ENCODE data around the gene SIGLEC11.
"Not testable (repeated sequence)": the region's sequence is repeated elsewhere in the genome, so short reads cannot be mapped to it uniquely, and the experiment has no call there.

Gene SIGLEC11

GRCh38 chr19:49925486-49925885 lies 35.5 kb downstream of the SIGLEC11 start:
- no peak for DNase-seq (ENCODE audit: low spot score)

- DNase-seq (ENCODE audit: low spot score): not testable (repeated sequence)
These were observed 36.1 kb downstream of the SIGLEC11 start for GRCh38 chr19:49924881-49925210.

DNA sequence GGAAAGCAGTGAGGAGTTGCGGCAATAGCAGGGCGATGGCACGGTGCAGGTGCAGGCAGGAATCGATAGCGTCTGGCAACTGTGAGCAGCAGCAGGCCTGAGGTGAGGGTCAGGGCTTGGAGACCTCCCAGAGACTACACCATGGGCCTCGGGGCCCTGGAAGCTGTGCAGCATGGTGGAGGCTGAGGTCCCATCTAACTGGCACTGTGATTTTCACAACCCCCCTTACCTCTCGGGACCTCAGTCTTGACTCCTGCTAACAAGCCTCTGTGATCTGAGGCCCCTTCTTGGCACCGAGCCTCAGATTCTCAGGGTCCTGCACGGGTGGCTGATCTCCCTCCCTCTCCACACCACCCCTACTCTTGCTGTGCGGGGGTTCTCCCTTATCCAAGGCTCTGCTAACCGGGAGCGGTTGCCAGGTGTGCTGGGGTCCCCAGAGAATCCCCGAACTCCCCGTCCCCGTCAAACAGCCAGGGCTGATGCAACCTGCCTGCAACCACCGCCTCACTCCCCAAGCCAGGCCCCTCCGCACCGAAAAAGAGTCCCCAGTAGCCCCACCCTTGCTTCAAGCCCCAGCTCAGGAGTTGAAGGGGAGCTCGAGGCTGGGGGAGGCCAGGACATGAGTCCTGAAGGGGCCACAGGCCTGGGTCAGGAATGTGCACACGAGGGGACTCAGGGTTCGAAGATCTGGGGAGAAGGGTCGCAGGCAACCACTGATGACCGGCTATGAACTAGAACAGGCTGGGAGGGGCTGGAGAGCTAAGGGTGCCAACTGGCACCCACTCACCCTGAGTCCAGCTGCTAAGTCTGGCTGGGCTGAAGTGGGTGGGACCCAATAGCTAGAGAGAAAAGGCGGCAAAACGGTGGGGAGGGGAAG lies 36.7 kb downstream of the SIGLEC11 start:
- DNase-seq (ENCODE audit: low spot score): no peak

DNA sequence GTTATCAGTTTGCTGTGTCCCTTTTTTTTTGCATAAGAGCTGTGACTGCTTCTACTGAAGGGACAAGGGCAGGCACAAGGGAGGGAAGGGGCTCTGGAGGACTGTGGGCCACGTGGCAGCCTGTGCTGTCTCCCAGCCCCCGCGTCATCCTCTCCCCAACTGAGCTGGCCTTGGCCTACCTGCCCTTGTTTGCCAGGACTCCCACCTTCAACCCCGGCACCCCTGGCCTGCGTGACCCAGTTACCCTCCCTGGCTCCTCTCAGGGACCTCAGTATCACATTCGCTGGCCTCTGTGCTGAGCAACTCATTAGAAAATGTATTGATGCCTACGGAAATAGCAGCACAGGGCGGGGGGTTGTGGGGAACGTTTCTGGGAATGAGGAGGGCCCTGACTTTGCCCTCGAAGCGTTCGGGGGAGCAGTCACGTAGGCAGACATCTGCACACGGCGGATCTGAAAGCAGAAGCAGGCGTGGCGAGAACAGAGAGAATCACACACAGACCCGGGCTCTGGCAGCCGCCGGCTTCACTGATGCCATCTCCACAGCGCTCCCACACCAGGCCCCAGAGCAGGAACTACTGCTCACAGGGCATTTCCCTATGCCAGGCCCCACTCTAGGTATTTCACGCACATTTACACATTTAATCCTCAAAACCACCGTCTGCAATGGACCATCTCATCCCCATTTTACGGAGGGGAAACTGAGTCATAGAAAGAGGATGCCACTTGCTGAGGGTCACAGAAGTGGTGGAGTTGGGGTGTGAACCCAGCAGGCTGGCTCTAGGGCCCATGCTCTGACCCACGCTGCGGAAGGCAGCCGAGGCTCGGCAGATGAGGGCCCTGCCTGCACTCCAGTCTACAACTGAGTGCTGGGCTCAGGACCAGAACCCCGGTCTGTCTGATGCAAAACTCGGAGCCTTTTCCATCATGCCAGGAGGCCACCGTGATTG lies 37.6 kb downstream of the SIGLEC11 start:
- DNase-seq (ENCODE audit: low spot score): peak; percentile 57

DNA sequence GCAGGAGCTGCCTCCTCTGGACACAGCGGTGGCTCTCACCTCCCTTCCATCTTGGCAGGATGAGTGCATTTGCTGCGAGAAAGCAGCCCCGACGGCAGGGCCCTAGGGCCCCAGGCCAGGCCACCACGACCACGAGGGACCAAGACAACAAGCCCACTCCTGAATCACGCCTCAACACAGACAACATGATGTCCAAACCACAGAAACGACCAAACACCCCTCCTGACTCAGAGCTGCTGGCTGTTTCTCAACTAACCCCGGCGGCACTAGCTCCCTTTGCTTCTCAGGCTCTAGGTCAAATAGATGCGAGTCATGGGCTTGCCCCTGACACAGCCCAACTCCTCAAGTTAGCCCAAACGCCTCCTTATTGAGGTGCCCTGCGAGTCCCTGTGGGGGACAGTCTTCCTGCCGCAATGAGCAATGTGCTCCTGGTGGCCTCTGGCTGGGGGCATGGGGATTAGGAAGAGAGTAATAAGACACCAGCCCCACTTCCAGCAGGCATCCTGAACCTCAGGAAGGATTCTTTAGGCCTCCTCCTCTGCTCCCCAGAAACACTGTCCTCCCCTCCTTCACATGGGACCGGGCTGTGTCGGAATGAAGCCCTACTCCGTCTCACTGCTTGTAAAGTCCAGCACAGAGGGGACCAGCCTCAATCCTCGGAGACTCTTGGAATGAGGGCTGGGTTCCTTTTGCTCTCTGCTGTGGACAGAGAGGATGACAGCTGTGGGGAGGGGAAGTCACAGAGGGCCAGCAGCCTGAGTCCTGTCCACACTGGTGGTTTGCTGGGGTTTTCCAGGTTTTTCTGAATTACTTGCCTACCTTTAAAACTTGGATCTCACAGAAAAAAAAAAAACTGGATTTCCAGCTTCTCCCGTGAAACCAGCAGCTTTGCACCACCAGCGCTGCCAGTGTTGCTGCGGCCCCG lies 38.8 kb downstream of the SIGLEC11 start:
- no peak for DNase-seq (ENCODE audit: low spot score)

DNA sequence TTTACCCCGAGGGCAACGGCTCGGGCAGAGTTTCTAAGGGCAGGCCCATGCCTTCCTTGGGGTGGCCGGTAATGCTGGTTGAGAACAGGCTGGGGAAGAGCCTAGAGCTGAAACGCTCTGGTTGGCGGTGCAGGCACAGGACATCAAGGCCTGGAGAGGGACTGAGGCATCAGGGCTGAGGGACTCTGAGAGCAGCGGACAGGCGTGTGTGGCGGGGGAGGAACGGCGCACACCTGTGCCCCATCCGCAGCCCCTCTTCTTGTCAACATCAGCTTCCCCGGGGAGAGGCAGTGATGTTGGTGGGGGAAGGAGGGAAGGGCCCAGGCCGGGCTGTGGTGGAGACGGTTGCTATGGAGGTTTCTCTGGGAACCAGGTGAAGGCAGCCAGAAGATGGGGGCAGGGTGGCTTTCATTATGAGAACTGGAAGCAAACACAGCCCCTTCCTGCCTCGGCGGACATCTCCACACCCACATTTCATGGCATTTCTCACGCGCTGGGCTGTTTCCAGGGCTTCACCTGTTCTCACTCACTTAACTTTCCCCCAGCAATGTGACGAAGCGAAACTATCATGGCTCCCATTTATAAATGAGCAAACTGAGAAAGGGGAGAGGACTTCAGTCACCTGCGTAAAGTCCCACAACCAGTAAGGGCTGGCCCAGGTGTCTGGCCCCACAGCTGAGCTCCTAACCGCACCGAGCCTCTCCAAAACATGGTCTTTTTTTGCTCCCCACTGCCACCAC lies 40.2 kb downstream of the SIGLEC11 start:
- no peak for DNase-seq (ENCODE audit: low spot score)

GRCh38 chr19:49918089-49918488 lies 42.9 kb downstream of the SIGLEC11 start:
- no peak for DNase-seq (ENCODE audit: low spot score)

- DNase-seq (ENCODE audit: low spot score): peak; percentile 52
These were observed 43.9 kb downstream of the SIGLEC11 start for GRCh38 chr19:49916839-49917733.

- DNase-seq (ENCODE audit: low spot score): no peak
These were observed 45.7 kb downstream of the SIGLEC11 start for GRCh38 chr19:49915271-49915670.

- no peak for DNase-seq (ENCODE audit: low spot score)
These were observed 47.3 kb downstream of the SIGLEC11 start for GRCh38 chr19:49913720-49914119.

- no peak for DNase-seq (ENCODE audit: low spot score)
These were observed 47.8 kb downstream of the SIGLEC11 start for GRCh38 chr19:49912965-49913685.

GRCh38 chr19:49911381-49912145 lies 49.4 kb downstream of the SIGLEC11 start:
- DNase-seq (ENCODE audit: low spot score): peak; percentile 64

DNA sequence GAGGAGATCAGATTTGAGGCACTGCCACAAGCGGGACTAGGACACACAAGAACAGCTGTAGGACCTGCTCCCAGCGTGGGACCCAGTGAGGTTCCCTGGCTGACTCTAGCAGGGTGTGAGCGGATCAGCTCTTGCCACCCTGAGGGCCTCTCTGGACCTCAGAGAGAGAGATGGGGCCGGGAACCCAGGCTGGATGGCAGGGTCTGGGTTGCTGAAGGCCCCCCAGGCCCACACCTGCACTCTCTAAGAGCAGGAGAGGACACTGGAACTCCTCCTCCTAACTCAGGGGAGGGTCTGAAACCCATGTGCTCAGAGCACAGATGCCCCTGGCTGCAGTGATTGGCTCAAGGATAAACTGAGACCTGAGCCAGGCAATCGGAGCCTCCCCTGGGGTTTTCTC lies 50.8 kb downstream of the SIGLEC11 start:
- DNase-seq (ENCODE audit: low spot score): no peak

DNA sequence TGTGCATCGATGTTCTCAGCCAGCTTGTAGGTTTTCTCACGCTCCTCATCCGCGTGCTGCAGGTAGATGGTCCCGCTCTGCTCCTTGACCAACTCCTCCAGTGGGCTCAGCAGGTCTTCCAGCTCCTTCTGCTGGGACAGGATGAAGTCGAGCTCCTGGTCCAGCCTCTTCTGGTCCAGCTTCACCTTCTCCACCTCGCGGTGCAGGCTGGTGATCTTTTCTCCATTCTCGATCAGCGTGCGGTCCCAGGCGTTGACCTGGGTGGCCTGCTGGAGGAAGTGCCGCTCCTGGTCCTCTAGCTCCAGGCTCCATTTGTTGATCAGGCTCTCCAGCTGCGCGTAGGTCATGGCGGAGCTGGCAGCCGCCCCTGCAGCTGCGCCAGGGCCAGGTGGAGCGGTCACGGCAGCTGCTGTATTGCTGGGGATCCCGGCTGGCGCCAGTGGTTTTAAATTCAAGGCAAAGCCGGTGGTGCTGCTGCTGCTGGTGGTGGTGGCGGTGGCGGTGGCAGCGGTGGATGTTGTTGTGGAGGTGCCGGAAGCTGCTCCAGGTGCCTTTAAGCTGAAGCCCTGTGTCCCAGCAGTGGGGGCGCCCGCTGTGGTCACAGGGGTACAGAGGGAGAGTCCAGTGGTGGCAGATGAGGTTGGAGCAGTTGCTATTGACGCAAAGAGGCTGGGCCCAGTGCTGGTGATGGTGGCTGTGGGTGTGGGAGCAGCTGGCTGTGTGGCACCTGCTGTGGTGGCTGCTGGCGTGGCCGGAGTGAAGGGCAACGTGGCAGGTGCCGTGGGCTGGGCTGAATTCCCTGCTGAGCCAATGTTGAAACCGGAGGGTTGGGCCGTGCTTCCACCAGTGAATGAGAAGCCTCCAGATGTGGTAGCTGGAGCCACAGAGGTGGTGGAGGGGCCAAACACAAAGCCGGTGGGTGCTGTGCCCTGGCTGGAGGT lies 52.2 kb downstream of the SIGLEC11 start:
- no peak for DNase-seq (ENCODE audit: low spot score)

DNA sequence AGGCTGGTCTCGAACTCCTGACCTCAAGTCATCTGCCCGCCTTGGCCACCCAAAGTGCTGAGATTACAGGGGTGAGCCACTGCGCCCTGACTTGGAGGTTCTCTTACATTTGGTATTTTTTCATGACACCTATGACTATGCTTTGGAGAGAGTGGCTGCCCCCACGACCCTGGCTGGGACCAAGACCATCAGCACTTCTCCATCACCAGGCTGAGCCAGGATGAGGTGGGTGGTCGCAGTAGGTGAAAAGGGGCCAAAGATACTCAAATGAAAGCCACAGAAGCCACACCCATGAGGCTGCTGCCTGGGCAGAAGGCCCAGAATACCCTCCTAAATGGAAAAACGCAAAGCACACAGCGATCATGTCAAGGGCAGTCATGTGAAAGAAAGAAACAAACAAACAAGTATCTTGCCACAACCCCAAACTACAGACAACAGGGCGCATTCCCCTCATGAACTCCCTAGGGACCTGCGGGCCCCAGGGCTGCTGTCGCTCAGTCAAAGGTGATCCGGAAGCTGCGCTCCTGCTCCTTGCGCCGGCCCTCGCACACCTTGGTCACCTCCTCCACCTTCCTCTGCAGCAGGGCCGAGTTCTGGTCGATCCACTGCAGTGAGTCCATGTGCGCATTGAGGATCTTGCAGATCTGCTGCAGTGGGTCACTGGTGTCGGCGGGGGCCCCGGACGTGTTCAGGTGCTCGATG lies 53.1 kb downstream of the SIGLEC11 start:
- no peak for DNase-seq (ENCODE audit: low spot score)

- DNase-seq (ENCODE audit: low spot score): peak; percentile 58
These were observed 54.0 kb downstream of the SIGLEC11 start for GRCh38 chr19:49906879-49907564.

Measured in Ammon's horn (tissue), 1 donor.